GM10266 (cell line): ENCODE measurements around the gene LTO1.

Experiments used
- DNase-seq: peaks from one replicate; pipeline ENCODE4 v3.0.0; 2012; ENCODE audit errors: extremely low spot score
- CTCF ChIP-seq: IDR thresholded peaks from 2 replicates; pipeline ENCODE4 v1.5.1; 2012; ENCODE audit warnings: mild to moderate bottlenecking, low read depth; ENCODE audit not compliant: control insufficient read depth, insufficient read depth; ENCODE audit errors: missing control alignments

Gene LTO1

DNA sequence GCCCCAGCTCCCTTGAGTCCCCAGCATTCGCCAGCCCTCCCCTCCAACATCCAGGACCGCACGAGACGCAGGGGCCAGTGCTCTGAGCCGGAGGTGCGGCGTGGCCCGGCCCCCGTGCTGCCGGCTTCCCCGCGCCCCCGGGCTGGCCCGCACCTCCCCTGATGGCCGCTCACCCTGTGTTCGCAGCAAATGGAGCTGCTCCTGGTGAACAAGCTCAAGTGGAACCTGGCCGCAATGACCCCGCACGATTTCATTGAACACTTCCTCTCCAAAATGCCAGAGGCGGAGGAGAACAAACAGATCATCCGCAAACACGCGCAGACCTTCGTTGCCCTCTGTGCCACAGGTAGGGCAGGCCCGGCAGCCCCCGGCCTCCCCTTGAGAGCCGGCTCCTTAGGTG, 31.5 kb downstream of the LTO1 start:
- no peak for TF ChIP-seq CTCF

GRCh38 chr11:69642913-69643632, 32.1 kb downstream of the LTO1 start:
- peak; percentile 93 for DNase-seq
- TF ChIP-seq CTCF: peak; percentile 99

More for the DNA sequence above, 31.5 kb downstream of the LTO1 start:
- no peak for DNase-seq

GRCh38 chr11:69642549-69642912, 32.6 kb downstream of the LTO1 start:
- no peak for TF ChIP-seq CTCF
- peak; percentile 67 for DNase-seq

DNA sequence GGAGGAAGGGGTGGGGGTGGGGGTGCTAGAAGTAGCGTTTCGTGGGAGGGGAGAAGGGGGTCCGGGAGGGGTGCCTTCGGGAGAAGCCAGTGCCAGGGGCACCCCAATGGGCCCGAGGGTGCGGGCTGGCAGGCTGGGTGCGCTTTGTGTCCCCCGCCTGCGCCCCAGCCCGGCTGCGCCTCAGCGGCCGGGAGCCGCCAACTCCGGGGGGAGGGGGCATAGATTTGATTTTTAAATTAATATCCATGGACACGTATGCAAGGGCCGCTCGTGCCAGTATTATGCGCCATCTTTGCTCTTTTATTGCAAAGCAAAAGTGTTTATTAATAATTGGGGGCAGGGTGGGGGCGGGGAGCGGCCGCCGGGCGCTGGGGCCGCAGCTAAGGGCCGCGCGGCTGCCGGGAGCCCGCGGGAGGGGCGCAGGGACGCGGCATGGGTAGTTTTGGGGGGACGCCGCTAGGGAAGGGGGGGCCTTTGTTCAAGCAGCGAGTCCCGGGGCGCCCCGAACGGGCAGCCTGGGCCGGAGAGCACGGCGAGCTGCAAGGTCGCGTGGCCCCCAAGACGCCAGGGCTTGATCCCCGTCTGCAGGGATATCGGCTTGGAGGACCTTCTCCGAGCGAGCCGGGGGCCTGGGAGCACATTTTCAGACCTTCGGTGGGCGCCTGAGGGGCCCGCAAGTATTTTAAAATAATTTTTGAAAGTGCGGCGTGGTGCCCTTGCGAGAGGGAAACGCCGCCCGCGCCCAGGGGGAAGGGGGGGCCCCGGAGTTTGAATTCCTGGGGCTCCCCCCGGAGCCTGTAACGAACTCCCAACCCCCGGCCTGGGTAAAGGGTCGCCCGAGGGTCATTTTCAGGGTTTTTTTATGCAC, 33.2 kb downstream of the LTO1 start:
- no peak for DNase-seq
- no peak for TF ChIP-seq CTCF

DNA sequence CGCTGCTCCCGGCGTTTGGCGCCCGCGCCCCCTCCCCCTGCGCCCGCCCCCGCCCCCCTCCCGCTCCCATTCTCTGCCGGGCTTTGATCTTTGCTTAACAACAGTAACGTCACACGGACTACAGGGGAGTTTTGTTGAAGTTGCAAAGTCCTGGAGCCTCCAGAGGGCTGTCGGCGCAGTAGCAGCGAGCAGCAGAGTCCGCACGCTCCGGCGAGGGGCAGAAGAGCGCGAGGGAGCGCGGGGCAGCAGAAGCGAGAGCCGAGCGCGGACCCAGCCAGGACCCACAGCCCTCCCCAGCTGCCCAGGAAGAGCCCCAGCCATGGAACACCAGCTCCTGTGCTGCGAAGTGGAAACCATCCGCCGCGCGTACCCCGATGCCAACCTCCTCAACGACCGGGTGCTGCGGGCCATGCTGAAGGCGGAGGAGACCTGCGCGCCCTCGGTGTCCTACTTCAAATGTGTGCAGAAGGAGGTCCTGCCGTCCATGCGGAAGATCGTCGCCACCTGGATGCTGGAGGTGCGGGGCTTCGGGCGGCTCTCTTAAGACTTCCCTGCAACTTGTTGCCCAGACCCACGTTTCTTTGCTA, 34.1 kb downstream of the LTO1 start, which contains the start of gene CCND1:
Gene CCND1 (plus strand): TSS at position 162 of the 587 bp plus-strand sequence. CDS start 158 bp downstream, at position 320.
- TF ChIP-seq CTCF: no peak
- peak; percentile 80 for DNase-seq

GRCh38 chr11:69640260-69640994, 34.7 kb downstream of the LTO1 start:
- TF ChIP-seq CTCF: no peak
- peak; percentile 47 for DNase-seq
